HG03469 (cell line): ENCODE measurements around the gene HVCN1.
"Not testable (repeated sequence)": the region's sequence is repeated elsewhere in the genome, so short reads cannot be mapped to it uniquely, and the experiment has no call there.

ENCODE experiments used
- ATAC-seq: cut with Tn5 transposase; IDR thresholded peaks from one replicate; pipeline ENCODE4 v1.9.1; 2021; ENCODE audit warnings: mild to moderate bottlenecking, moderate library complexity, moderate number of reproducible peaks; ENCODE audit not compliant: unreplicated experiment

Gene HVCN1

GRCh38 chr12:110688446-110689280 is at the start of gene HVCN1:
Gene HVCN1, minus strand, starts transcription at chr12:110689115. Its CDS starts 5,870 bp downstream, at chr12:110683245.
- no peak for ATAC-seq

GRCh38 chr12:110737532-110737931 is 48.6 kb upstream of the HVCN1 start:
- no peak for ATAC-seq

- not testable (repeated sequence) for ATAC-seq
Observed at GRCh38 chr12:110737016-110737415, 48.1 kb upstream of the HVCN1 start.

GRCh38 chr12:110733900-110734299 is 45.0 kb upstream of the HVCN1 start:
- no peak for ATAC-seq

- ATAC-seq: no peak
Observed at GRCh38 chr12:110733089-110733715, 44.3 kb upstream of the HVCN1 start.

DNA sequence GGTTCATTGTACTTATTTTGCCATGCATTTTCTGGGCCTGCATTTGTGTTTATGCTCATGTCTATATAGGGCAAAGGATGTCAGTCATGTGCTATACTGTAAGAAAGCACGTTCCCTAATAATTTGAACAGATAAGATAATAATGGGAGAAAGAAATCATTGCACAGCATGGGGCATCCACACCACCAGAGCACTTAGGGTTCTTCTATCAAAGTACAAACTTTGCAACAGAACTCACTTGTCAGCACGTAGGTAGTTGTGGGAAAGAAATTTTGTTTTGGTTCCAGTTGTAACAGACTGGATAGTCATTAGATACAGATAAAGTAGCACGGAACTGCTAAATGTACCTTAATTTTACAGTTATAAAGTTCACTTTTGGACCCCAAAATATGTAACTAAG is 43.7 kb upstream of the HVCN1 start:
- ATAC-seq: no peak

- no peak for ATAC-seq
Observed at GRCh38 chr12:110731479-110731878, 42.6 kb upstream of the HVCN1 start.

- ATAC-seq: no peak
Observed at GRCh38 chr12:110728628-110729027, 39.7 kb upstream of the HVCN1 start.

- no peak for ATAC-seq
Observed at GRCh38 chr12:110726708-110727369, 37.9 kb upstream of the HVCN1 start.

DNA sequence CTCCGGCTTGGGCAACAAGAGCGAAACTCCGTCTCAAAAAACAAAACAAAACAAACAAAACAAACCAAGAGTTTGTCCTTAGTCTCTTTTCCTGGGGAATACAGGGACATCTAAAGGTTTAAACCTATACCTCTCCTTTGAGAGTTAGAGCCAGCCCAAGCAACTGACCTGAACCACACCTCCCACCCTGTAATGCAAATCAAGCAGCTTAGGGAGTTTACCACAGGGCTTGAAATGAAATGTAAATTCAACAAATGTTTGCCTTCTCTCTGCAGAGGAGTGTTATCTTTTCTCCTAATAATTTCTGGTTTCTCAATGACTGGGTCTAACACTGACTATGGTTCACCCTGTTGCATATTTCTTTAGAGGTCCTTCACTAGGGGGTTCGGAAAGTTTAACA is 37.1 kb upstream of the HVCN1 start:
- no peak for ATAC-seq

DNA sequence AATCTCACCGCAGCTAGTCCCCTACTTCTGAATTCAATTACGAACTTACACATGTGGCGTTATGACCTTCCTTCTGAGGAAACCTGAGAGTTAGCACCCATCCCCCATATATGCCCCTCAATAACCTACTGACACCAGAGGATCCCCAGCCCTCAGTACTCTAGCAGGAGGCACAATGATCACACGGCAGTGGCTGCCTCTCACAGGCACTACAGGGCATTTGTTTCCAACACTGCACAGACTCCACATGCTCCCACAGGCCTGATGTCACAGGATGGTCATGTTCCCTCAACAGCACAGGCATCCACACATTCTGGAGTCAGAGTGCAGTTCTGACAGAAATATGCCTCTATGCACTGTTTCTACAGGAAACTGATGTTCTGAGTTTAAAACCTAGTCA is 36.4 kb upstream of the HVCN1 start:
- ATAC-seq: no peak

DNA sequence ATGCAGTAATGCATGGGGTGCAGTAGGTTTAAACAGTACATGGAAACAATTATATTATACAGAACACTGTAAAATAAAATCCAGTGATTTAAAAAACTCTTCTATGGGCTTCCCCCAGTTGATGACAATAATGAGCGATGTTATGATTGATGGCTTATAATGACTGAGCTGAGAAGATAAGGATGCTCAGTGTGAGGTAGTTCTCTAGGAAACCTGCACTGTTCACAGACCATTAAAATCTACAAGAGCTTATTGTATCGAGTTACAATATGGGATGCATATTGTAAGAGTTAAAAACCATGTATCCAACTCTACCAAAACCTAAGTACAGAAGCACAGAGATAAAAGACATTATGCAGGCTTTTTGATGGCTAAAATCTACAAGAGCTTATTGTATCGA is 34.0 kb upstream of the HVCN1 start:
- not testable (repeated sequence) for ATAC-seq

- ATAC-seq: no peak
Observed at GRCh38 chr12:110721570-110721969, 32.7 kb upstream of the HVCN1 start.

DNA sequence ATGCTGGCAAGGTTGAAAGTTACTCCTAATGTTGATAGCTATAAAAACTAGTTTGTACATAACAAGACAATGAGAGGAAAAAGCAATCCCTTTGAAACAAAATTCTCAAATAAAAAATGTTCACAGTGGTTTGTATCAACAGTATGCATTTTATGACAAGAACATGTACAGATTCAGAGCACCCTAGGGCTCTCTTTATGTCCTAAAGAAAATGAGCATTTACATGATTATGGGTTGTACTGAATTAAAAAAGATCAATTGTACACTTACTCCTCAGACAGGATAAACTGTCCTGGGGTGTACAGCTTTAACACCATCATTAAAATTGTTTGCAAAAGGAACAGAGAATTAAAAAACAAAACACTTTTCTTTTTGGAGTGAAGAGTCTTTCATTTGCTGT is 31.6 kb upstream of the HVCN1 start:
- ATAC-seq: no peak

- no peak for ATAC-seq
Observed at GRCh38 chr12:110718222-110718908, 29.4 kb upstream of the HVCN1 start.

DNA sequence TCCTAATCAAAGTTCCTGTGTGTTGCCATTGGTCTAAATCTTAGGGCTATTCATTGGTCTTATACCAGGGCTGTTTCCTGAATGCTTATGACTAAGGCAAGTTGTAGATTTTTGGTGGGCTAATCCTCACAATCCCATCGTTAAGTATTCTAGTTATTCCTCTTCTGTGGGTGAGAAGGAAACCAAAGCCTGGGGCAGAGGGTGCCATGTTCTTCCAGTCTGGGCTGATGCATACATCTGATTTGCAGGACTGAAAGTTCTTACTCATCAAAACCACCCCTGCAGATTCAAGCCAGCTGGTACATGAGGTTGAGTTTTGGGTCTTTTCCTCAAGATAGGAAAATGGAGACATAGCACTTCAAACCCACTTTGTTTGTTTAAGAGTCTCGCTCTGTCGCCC is 28.1 kb upstream of the HVCN1 start:
- ATAC-seq: no peak

GRCh38 chr12:110708917-110709316 is 20.0 kb upstream of the HVCN1 start:
- no peak for ATAC-seq

- ATAC-seq: no peak
Observed at GRCh38 chr12:110705309-110705708, 16.4 kb upstream of the HVCN1 start.

DNA sequence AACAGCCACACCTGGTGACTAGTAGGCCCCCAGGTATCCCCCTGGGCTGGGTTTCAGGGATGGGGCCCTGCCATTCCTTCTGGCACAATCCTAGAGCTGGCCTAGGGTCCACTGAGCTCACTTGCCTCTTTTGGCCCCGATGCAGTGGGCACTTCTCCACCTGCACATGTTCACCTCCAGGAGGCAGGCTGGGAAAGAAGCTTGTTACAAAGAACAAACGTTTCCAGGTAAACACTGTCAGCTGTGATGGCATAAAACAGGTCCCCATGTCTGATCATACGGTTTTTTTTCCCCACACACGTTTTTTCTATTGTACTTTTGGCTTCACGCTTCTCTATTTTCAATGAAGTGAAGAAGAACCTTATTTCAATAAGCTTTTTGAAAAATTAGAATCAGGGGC is 15.8 kb upstream of the HVCN1 start:
- no peak for ATAC-seq

GRCh38 chr12:110704231-110704630 is 15.3 kb upstream of the HVCN1 start:
- no peak for ATAC-seq

- no peak for ATAC-seq
Observed at GRCh38 chr12:110702081-110702480, 13.2 kb upstream of the HVCN1 start.
